Ishikawa (cell line): ENCODE data around the gene ACTL7A.

Experiments
- CEBPB ChIP-seq: IDR thresholded peaks from 2 replicates; pipeline ENCODE4 v1.6.1; 2012
- CREB1 ChIP-seq: IDR thresholded peaks from 2 replicates; pipeline ENCODE4 v1.6.1; 2012; ENCODE audit warnings: low read depth
- EP300 ChIP-seq: IDR thresholded peaks from 2 replicates; pipeline ENCODE4 v1.6.1; 2012; ENCODE audit warnings: borderline replicate concordance
- FOXM1 ChIP-seq: IDR thresholded peaks from 2 replicates; pipeline ENCODE4 v1.6.1; 2012; ENCODE audit warnings: low read depth, borderline replicate concordance
- NFIC ChIP-seq: IDR thresholded peaks from 2 replicates; pipeline ENCODE4 v1.6.1; 2012
- RAD21 ChIP-seq: IDR thresholded peaks from 2 replicates; pipeline ENCODE4 v1.6.1; 2012; ENCODE audit warnings: low read depth
- TAF1 ChIP-seq: IDR thresholded peaks from 2 replicates; pipeline ENCODE4 v1.6.1; 2012; ENCODE audit warnings: low read depth, mild to moderate bottlenecking
- TCF12 ChIP-seq: IDR thresholded peaks from 2 replicates; pipeline ENCODE4 v1.6.1; 2012; ENCODE audit warnings: low read depth
- TEAD4 ChIP-seq: IDR thresholded peaks from 2 replicates; pipeline ENCODE4 v1.6.1; 2012
- YY1 ChIP-seq: IDR thresholded peaks from 2 replicates; pipeline ENCODE4 v1.6.1; 2012; ENCODE audit warnings: low read depth
- ZBTB7A ChIP-seq: IDR thresholded peaks from 2 replicates; pipeline ENCODE4 v1.6.1; 2012; ENCODE audit warnings: low read depth
- TF ChIP-seq, protein P1 (sequence below): IDR thresholded peaks from 2 replicates; pipeline ENCODE4 v1.6.1; 2012; ENCODE audit warnings: low read depth, mild to moderate bottlenecking
- TF ChIP-seq, protein P2 (sequence below): IDR thresholded peaks from 2 replicates; pipeline ENCODE4 v1.6.1; 2012
- TF ChIP-seq, protein P3 (sequence below): IDR thresholded peaks from 2 replicates; pipeline ENCODE4 v1.6.1; 2012

DNA sequence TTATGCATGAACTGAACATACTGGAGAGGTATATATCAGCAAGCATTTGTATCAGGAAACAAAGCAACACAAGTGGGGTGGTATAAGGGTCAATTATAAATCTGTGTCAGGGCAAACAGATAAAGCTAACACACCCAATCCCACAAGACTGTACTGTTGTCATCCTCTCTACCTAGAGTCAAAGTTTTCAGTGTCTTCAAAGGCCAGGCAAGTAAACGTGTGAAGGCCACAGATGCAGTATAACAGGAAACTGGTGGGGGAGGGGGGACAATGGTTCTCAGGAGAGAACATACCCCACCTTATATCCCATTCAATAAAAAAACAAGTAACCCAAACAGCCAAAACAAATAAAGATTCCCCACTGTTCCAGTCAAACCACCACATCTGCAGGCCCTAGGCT lies 49.8 kb downstream of the ACTL7A start:
- TF ChIP-seq, protein P1, sequence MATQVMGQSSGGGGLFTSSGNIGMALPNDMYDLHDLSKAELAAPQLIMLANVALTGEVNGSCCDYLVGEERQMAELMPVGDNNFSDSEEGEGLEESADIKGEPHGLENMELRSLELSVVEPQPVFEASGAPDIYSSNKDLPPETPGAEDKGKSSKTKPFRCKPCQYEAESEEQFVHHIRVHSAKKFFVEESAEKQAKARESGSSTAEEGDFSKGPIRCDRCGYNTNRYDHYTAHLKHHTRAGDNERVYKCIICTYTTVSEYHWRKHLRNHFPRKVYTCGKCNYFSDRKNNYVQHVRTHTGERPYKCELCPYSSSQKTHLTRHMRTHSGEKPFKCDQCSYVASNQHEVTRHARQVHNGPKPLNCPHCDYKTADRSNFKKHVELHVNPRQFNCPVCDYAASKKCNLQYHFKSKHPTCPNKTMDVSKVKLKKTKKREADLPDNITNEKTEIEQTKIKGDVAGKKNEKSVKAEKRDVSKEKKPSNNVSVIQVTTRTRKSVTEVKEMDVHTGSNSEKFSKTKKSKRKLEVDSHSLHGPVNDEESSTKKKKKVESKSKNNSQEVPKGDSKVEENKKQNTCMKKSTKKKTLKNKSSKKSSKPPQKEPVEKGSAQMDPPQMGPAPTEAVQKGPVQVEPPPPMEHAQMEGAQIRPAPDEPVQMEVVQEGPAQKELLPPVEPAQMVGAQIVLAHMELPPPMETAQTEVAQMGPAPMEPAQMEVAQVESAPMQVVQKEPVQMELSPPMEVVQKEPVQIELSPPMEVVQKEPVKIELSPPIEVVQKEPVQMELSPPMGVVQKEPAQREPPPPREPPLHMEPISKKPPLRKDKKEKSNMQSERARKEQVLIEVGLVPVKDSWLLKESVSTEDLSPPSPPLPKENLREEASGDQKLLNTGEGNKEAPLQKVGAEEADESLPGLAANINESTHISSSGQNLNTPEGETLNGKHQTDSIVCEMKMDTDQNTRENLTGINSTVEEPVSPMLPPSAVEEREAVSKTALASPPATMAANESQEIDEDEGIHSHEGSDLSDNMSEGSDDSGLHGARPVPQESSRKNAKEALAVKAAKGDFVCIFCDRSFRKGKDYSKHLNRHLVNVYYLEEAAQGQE: no peak
- TF ChIP-seq TCF12 (no peak), CREB1 (no peak), EP300 (no peak), TEAD4 (no peak), CEBPB (no peak), FOXM1 (no peak), ZBTB7A (no peak), NFIC (no peak), YY1 (no peak), RAD21 (no peak), TAF1 (no peak)
- TF ChIP-seq, protein P2, sequence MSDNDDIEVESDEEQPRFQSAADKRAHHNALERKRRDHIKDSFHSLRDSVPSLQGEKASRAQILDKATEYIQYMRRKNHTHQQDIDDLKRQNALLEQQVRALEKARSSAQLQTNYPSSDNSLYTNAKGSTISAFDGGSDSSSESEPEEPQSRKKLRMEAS: no peak
- TF ChIP-seq, protein P3, sequence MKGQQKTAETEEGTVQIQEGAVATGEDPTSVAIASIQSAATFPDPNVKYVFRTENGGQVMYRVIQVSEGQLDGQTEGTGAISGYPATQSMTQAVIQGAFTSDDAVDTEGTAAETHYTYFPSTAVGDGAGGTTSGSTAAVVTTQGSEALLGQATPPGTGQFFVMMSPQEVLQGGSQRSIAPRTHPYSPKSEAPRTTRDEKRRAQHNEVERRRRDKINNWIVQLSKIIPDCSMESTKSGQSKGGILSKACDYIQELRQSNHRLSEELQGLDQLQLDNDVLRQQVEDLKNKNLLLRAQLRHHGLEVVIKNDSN: no peak
